Smooth muscle cell (in vitro differentiated cells): ENCODE measurements around the gene FAM8A1. TPM values are rescaled to one million over a fixed set of nuclear protein-coding genes. Genes with fewer than 3 reads are reported as not detected.

Source experiments
- DNase-seq: peaks from one replicate; lab custom pipeline; 2025; ENCODE audit not compliant: unreplicated experiment; lab: John Stamatoyannopoulos, UW
- H2AFZ ChIP-seq: fragments of 200-600 bp; sonication (generic); 2 replicates; pipeline ENCODE4 v1.6.0; 2016; ENCODE audit warnings: antibody characterized with exemption, low read depth, mild to moderate bottlenecking
- H3F3A ChIP-seq: fragments of 200-600 bp; sonication (generic); 2 replicates; pipeline ENCODE4 v1.6.0; 2017; ENCODE audit warnings: antibody characterized with exemption, low read depth
- H3K27ac ChIP-seq: fragments of 200-600 bp; sonication (generic); 2 replicates; pipeline ENCODE4 v1.5.1; 2016; ENCODE audit warnings: low read depth, mild to moderate bottlenecking
- H3K27me3 ChIP-seq: fragments of 200-600 bp; sonication (generic); 2 replicates; pipeline ENCODE4 v1.6.1; 2016; ENCODE audit warnings: low read depth, mild to moderate bottlenecking
- H3K36me3 ChIP-seq: fragments of 200-600 bp; sonication (generic); 2 replicates; pipeline ENCODE4 v1.5.1; 2016; ENCODE audit warnings: low read depth
- H3K4me1 ChIP-seq: fragments of 200-600 bp; sonication (generic); 2 replicates; pipeline ENCODE4 v1.5.1; 2016; ENCODE audit warnings: low read depth
- H3K4me2 ChIP-seq: fragments of 200-600 bp; sonication (generic); 2 replicates; pipeline ENCODE4 v1.6.0; 2016; ENCODE audit warnings: mild to moderate bottlenecking
- H3K4me3 ChIP-seq: fragments of 200-600 bp; sonication (generic); 2 replicates; pipeline ENCODE4 v1.5.1; 2016; ENCODE audit warnings: mild to moderate bottlenecking
- H3K79me2 ChIP-seq: fragments of 200-600 bp; sonication (generic); 2 replicates; pipeline ENCODE4 v1.6.0; 2016; ENCODE audit warnings: low read depth, mild to moderate bottlenecking
- H3K9ac ChIP-seq: fragments of 200-600 bp; sonication (generic); 2 replicates; pipeline ENCODE4 v1.6.0; 2016; ENCODE audit warnings: low read depth
- H3K9me3 ChIP-seq: fragments of 200-600 bp; sonication (generic); replicated peaks from 2 replicates; pipeline ENCODE4 v1.5.1; 2016; ENCODE audit warnings: low read depth
- H4K20me1 ChIP-seq: fragments of 200-600 bp; sonication (generic); 2 replicates; pipeline ENCODE4 v1.6.0; 2016; ENCODE audit warnings: low read depth
- WGBS: methylation state at CpG from one replicate; pipeline ENCODE4 v1.1.7; 2016; ENCODE audit warnings: low lambda C conversion rate; 5-methylcytosine and 5-hydroxymethylcytosine counted together
- polyA plus RNA-seq: library from polyadenylated mRNA; unstranded; fragments of >200 nt; fragmentation: Nextera tagmentation; extraction: Ambion mirVana; gene quantifications from 2 replicates; pipeline ENCODE4 v1.2.1, GENCODE V29; 2016
- total RNA-seq: library from RNA; depleted of rRNA; stranded (reverse); fragments of >200 nt; gene quantifications from 2 replicates; pipeline ENCODE4 v1.2.3, GENCODE V29; 2014
- TF ChIP-seq, protein P1 (sequence below): fragments of 200-600 bp; sonication (generic); IDR thresholded peaks from 2 replicates; pipeline ENCODE4 v1.5.1; 2017; ENCODE audit warnings: borderline replicate concordance, mild to moderate bottlenecking, antibody characterized with exemption; ENCODE audit not compliant: insufficient read depth, poor library complexity, severe bottlenecking

The FAM8A1 gene
- total and polyA plus RNA-seq, 2 experiments from 2014 or later, result 11.8 to 33.2 TPM

DNA sequence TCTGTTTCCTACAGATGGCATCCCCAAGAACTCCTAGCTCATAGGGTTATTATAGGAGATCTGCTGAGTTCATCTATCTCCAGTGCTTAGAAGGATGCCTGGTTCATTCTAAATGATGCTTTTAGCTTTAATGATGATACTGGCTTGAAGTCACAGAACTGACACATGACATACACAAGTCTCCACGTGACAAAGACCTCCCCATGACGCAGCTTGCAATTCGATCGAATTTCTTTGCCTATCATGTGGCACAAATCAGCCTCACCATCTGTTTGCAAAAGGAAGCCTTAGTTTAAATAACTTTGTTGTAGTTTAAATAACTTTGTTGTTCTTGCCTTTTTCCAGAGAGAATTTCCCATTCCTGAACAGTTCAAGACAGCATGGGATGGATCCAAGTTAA lies 44.1 kb upstream of the FAM8A1 start:
- Histone ChIP-seq H2AFZ (no peak overlapping the region), H3K4me3 (no peak overlapping the region), H3K27me3 (no peaks in the 10 kb centered on the region), H4K20me1 (no peaks in the 10 kb centered on the region), H3K4me2 (no peak overlapping the region), H3K9me3 (no peaks in the 10 kb centered on the region), H3K4me1 (no peaks in the 10 kb centered on the region), H3K79me2 (no peaks in the 10 kb centered on the region), H3F3A (no peaks in the 10 kb centered on the region), H3K36me3 (no peaks in the 10 kb centered on the region), H3K27ac (no peak overlapping the region), H3K9ac (no peak overlapping the region)
- TF ChIP-seq, protein P1, sequence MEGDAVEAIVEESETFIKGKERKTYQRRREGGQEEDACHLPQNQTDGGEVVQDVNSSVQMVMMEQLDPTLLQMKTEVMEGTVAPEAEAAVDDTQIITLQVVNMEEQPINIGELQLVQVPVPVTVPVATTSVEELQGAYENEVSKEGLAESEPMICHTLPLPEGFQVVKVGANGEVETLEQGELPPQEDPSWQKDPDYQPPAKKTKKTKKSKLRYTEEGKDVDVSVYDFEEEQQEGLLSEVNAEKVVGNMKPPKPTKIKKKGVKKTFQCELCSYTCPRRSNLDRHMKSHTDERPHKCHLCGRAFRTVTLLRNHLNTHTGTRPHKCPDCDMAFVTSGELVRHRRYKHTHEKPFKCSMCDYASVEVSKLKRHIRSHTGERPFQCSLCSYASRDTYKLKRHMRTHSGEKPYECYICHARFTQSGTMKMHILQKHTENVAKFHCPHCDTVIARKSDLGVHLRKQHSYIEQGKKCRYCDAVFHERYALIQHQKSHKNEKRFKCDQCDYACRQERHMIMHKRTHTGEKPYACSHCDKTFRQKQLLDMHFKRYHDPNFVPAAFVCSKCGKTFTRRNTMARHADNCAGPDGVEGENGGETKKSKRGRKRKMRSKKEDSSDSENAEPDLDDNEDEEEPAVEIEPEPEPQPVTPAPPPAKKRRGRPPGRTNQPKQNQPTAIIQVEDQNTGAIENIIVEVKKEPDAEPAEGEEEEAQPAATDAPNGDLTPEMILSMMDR, result no peak
- no peak for DNase-seq
- 98% methylated on average over 4 of the region's 4 CpGs for WGBS

DNA sequence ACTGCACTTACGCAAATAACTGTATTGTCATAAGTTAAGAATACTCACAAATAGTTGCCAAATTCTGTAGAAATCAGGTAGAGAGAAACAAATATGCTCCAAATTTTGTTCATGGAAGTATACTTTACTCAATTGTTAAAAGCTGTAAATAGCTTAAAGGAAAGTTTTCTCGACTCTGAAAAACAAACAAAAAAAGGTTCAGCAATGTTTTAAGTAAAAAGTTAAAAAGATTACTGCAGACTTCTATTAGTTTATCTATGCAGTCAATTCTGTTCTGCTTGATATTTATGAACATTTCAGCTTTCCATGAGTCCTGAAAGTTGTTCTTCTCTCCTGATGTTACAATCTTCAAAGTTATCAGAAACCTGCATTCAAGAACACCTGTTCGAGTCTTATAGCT lies 37.5 kb upstream of the FAM8A1 start:
- whole genome bisulfite sequencing, result 90% methylated on average over 3 of the region's 3 CpGs
- no peak overlapping the region for H3K4me3 ChIP-seq
- no peak overlapping the region for H3K4me2 ChIP-seq
- peaks cover 8% of the 10 kb centered on the region for H3K9me3 ChIP-seq
- no peaks in the 10 kb centered on the region for H3K4me1 ChIP-seq
- H3K27me3 ChIP-seq, result no peaks in the 10 kb centered on the region
- no peaks in the 10 kb centered on the region for H3F3A ChIP-seq
- H3K27ac ChIP-seq, result no peak overlapping the region
- no peak overlapping the region for H3K9ac ChIP-seq
- no peaks in the 10 kb centered on the region for H3K79me2 ChIP-seq
- H4K20me1 ChIP-seq, result no peaks in the 10 kb centered on the region
- TF ChIP-seq, protein P1, result no peak
- DNase-seq, result no peak
- no peaks in the 10 kb centered on the region for H3K36me3 ChIP-seq
- no peak overlapping the region for H2AFZ ChIP-seq

DNA sequence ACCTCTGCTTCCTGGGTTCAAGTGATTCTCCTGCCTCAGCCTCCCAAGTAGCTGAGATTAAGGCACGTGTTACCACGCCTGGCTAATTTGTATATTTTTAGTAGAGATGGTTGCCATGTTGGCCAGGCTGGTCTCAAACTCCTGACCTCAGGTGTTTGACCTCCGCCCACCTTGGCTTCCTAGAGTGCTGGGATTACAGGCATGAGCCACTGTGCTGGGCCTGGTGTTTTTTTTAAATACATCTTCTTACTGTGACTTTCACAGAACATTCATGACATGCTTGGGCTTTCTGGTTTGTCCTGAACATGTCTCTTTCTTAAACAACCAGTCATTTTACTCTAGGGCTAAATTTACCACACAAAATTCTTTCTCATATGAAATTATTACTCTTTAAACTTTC lies 34.7 kb upstream of the FAM8A1 start:
- H2AFZ ChIP-seq, result no peak overlapping the region
- H3K4me3 ChIP-seq, result no peak overlapping the region
- H3K4me2 ChIP-seq, result no peak overlapping the region
- peaks cover 8% of the 10 kb centered on the region for H3K9me3 ChIP-seq
- no peaks in the 10 kb centered on the region for H3F3A ChIP-seq
- TF ChIP-seq, protein P1, result no peak
- no peak for DNase-seq
- no peaks in the 10 kb centered on the region for H3K79me2 ChIP-seq
- 85% methylated on average over 3 of the region's 3 CpGs for WGBS
- H3K27ac ChIP-seq, result no peak overlapping the region
- no peaks in the 10 kb centered on the region for H3K36me3 ChIP-seq
- H3K4me1 ChIP-seq, result no peaks in the 10 kb centered on the region
- H4K20me1 ChIP-seq, result no peaks in the 10 kb centered on the region
- H3K27me3 ChIP-seq, result no peaks in the 10 kb centered on the region
- H3K9ac ChIP-seq, result no peak overlapping the region

DNA sequence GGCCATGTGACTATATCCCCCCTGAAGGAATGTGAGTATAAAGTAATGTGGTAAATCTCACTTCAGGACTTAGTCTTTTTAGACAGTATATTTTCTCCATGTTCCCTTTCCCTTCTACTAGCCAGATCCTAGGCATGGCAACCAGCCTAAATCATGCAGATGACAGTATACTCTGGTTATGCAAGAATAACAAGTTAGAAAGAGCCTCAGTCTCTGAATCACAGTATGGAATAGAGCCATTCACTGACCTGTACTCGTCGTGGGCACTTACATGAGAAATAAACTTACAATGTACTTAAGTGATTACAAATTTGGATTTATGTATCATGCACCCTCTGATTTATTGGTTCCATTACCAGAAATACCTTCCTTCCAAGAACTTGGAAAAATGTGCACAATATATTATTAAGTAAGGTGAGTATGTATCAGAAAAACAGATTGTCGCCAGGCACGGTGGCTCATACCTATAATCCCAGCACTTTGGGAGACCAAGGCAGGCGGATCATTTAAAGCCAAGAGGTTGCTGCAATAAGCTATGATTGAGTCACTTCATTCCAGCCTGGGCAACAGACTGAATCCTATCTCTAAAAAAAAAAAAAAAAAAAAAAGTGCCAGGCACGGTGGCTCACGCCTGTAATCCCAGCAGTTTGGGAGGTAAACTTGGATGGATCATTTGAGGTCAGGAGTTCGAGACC lies 25.1 kb upstream of the FAM8A1 start:
- Histone ChIP-seq H4K20me1 (no peaks in the 10 kb centered on the region), H3K79me2 (no peaks in the 10 kb centered on the region), H3K9ac (no peak overlapping the region), H3K4me2 (no peak overlapping the region), H3K4me1 (no peaks in the 10 kb centered on the region), H3K27me3 (no peaks in the 10 kb centered on the region), H3K4me3 (no peak overlapping the region), H2AFZ (no peak overlapping the region), H3K36me3 (no peaks in the 10 kb centered on the region), H3K9me3 (no peaks in the 10 kb centered on the region), H3K27ac (no peak overlapping the region), H3F3A (no peaks in the 10 kb centered on the region)
- no peak for DNase-seq
- TF ChIP-seq, protein P1, result no peak
- WGBS, result 88% methylated on average over 8 of the region's 8 CpGs
